Measurements from ENCODE around the gene FCAMR. TPM values are rescaled to one million over a fixed set of nuclear protein-coding genes. Genes with fewer than 3 reads are reported as not detected.
A peak's percentile ranks its signal among the peaks of the same experiment; 100 is the strongest.

Gene FCAMR
- total RNA-seq (not detected), polyA plus RNA-seq (not detected), total RNA-seq (0 reads per million in 6 experiments)

- H3K27me3 Mint-ChIP-seq: peaks cover 0 to 8% (median 4%) of the 10 kb centered on the region in 5 donors
- peak within 1 kb of the TSS in 3 of 10 donors; percentile 3 to 66 (median 51) for H3K27ac Mint-ChIP-seq
- POLR2A ChIA-PET: no interaction called here
Observed at GRCh38 chr1:206970446-206970845, at the start of gene FCAMR. TSS of gene FCAMR (minus strand) at chr1:206970460. CDS start at chr1:206970125, 335 bp downstream.

DNA sequence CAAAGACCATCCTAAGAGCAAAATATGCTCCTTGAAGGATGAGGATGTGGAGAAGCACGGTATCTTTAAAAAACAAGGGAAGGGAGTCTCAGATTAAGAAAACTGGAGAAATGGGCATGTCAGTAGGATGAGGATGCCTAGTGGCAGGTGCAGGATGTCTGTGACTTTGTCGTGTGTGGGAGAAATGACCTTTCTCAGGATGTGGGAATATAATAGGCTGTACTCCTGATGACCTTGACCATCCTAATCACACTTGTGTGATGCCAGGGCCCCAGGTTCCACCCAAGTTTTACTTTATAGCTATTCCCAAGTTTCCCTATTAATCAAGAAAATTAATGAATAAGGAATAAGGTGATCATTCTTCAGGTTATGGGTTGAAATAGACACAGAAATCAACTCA, 49.4 kb upstream of the FCAMR start:
- H3K4me1 Mint-ChIP-seq: peaks cover 0 to 3% (median 0%) of the 10 kb centered on the region in 4 donors
- DNase-seq: no peak
- no peaks in the 10 kb centered on the region for H3K36me3 Mint-ChIP-seq
- POLR2A ChIA-PET: no interaction called here
- ATAC-seq: no peak
- H3K27ac Mint-ChIP-seq: no peak overlapping the region
- no peak overlapping the region for H3K4me3 Mint-ChIP-seq
- no peaks in the 10 kb centered on the region for H3K9me3 Mint-ChIP-seq
- peaks cover 6 to 19% (median 9%) of the 10 kb centered on the region in 5 donors for H3K27me3 Mint-ChIP-seq

More at GRCh38 chr1:206970446-206970845, at the start of gene FCAMR:
- peaks cover 11 to 21% (median 17%) of the 10 kb centered on the region in 4 donors for H3K4me1 Mint-ChIP-seq
- H3K36me3 Mint-ChIP-seq: no peaks in the 10 kb centered on the region
- no peak within 1 kb of the TSS for H3K4me3 Mint-ChIP-seq
- no peak for DNase-seq
- no peak for ATAC-seq
- H3K9me3 Mint-ChIP-seq: no peaks in the 10 kb centered on the region

DNA sequence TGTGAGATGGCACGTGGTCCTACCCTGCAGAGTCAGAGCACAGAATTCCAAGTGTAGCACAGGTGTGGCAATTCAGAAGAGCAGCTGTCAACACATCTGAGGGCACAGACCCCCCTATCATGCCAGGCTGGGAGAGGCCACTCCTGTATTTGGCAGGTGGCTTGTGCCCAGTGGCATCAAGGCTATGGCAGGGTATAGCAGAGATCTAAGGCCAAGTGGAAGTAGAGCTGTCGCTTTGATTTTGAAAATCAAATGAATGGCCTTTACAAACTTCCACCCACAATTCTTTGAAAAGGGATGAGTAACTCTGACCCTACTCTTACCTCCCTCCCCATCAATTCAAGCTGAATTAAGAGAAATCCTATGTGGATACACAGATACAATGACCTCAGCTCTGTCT, 48.9 kb upstream of the FCAMR start:
- ATAC-seq (no peak), DNase-seq (no peak)
- no peaks in the 10 kb centered on the region for H3K9me3 Mint-ChIP-seq
- no peaks in the 10 kb centered on the region for H3K36me3 Mint-ChIP-seq
- H3K4me3 Mint-ChIP-seq: no peak overlapping the region
- H3K27me3 Mint-ChIP-seq: peaks cover 4 to 16% (median 11%) of the 10 kb centered on the region in 5 donors
- no peak overlapping the region for H3K27ac Mint-ChIP-seq
- peaks cover 0 to 3% (median 0%) of the 10 kb centered on the region in 4 donors for H3K4me1 Mint-ChIP-seq
- POLR2A ChIA-PET: no interaction called here

- Mint-ChIP-seq H3K27me3 (peaks cover 4 to 16% (median 10%) of the 10 kb centered on the region in 5 donors), H3K4me3 (no peak overlapping the region), H3K9me3 (no peaks in the 10 kb centered on the region), H3K36me3 (no peaks in the 10 kb centered on the region), H3K27ac (no peak overlapping the region), H3K4me1 (peaks cover 0 to 3% (median 0%) of the 10 kb centered on the region in 4 donors)
- DNase-seq: no peak
- POLR2A ChIA-PET: no interaction called here
- no peak for ATAC-seq
Observed at GRCh38 chr1:207018707-207019106, 48.4 kb upstream of the FCAMR start.

DNA sequence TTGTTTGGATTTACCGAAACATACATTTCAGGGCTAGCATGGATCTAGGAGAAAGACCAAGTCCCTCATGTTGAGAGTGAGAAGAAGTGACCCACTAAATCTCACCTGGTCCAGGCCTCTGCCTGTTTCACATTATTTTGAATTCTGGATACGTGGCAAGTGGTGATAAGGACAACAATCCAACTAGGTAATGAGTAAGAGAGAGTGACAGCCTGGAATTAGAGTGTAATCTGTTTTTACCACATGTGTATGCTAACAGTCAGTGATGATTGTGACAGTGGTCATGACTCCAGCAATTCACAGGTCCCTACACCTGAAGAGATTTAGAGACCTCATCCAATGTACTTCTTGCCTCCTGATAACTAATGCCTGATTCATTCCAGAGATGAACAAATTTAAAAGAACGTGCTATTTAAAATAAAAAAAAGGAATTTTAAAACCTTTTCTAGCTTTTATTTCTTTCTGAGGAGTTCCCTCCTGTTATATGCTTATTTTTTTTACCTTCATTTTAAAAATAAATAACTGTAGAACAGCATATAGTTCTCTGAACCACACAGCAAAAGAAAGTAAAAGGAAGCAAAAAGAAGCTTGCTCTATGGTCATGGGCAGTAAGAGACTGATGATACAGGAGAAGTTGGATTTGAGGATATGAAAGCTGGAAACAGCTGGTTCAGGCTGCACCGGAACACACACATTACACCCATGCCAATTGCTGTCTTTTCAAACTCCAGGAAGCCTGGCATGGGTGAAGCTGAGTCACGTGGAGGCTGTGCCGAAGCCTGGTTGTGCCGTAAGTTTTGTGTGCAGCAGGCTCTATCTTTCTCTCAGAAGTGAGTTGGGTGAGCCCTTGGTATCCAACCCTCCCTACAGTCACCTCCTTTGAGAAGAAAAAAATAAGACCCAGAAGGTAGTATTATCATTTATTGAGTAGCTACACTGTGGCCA, 47.6 kb upstream of the FCAMR start:
- DNase-seq (no peak), ATAC-seq (no peak)
- Mint-ChIP-seq H3K27ac (no peak overlapping the region), H3K4me3 (no peak overlapping the region), H3K27me3 (peaks cover 4 to 22% (median 13%) of the 10 kb centered on the region in 5 donors), H3K36me3 (no peaks in the 10 kb centered on the region), H3K4me1 (peaks cover 0 to 3% (median 0%) of the 10 kb centered on the region in 4 donors), H3K9me3 (no peaks in the 10 kb centered on the region)
- POLR2A ChIA-PET: no interaction called here

DNA sequence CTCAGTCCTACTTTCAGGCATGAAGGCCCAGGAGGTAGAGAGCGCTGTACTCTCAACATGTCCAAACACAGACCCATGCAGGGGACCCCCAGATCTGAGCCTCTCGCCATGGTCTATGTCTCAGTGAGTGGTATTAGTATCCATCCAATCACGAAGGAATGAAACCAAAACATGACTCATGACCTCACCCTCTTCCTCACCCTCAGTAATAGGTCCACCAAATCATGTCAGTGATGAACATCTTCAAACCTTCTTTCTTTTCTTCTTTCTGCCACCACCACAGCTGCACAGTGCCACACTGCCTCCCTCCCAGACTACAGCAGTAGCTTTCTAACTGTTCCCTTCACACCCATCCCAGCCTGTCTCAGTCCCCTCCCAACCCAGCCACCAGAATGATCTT, 45.5 kb upstream of the FCAMR start:
- no peak for ATAC-seq
- no peak overlapping the region for H3K27ac Mint-ChIP-seq
- no peak overlapping the region for H3K4me3 Mint-ChIP-seq
- H3K4me1 Mint-ChIP-seq: peaks cover 0 to under 1% (median 0%) of the 10 kb centered on the region in 4 donors
- POLR2A ChIA-PET: no interaction called here
- no peaks in the 10 kb centered on the region for H3K9me3 Mint-ChIP-seq
- peaks cover 4 to 31% (median 16%) of the 10 kb centered on the region in 5 donors for H3K27me3 Mint-ChIP-seq
- no peaks in the 10 kb centered on the region for H3K36me3 Mint-ChIP-seq
- no peak for DNase-seq

- no peaks in the 10 kb centered on the region for H3K36me3 Mint-ChIP-seq
- H3K9me3 Mint-ChIP-seq: no peaks in the 10 kb centered on the region
- peaks cover 4 to 30% (median 15%) of the 10 kb centered on the region in 5 donors for H3K27me3 Mint-ChIP-seq
- H3K4me3 Mint-ChIP-seq: no peak overlapping the region
- POLR2A ChIA-PET: no interaction called here
- H3K27ac Mint-ChIP-seq: no peak overlapping the region
- DNase-seq (no peak), ATAC-seq (no peak)
- no peaks in the 10 kb centered on the region for H3K4me1 Mint-ChIP-seq
Observed at GRCh38 chr1:207014728-207015127, 44.5 kb upstream of the FCAMR start.

DNA sequence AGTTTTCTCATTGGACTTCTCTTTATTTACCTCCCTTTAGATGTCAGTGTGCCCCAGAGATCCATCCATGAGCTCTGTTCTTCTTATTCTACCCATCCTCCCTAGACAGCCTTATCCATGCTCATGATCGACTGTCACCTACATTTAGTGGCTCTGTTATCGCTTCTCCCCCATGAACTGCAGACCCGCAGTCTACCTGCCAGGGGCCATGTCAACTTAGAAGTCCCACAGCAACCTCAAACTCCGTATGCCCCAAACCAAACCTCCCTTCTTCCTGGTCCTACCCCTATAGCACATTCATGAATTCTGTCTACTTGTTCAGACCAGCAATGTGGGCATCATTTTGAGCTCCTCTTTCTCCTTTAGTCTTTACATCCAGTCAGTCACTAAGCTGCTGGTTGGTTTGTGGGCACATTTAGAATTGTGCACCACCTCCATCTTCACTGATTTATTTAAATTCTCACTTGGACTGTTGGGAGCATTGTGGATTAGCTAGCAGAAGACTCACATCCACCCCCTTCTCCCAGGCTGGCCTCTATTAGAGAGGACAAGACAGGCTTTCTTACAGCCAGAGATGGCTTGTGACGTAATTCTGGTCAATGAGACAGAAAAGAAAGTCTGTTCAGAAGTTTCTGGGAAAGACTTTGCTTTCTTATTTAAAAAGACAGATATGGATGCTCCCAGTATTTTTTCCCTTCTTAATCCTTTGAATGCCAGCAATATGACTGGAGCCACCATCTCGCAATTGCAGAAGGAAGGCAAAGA, 43.2 kb upstream of the FCAMR start:
- H3K4me3 Mint-ChIP-seq: no peak overlapping the region

DNA sequence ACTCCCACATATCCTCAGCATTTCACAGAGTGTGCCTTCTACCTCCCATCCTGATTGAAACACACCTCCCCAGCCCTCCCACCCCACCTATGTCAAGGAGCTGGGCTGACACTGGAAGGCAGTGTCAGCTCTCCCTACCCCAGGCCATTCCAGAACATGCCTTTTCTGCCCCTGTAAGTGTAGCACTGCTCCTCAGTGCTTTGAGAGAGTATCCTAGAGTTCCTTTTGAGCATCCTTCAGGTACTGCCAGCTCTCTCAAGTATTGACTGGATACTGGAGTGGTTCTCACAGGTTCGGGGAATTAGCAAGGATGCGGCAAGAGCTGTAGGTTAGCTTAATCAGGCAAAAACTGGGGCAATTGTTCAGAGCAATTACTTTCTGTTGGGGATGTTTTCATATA, 40.5 kb upstream of the FCAMR start:
- ATAC-seq (no peak), DNase-seq (no peak)
- H3K36me3 Mint-ChIP-seq: no peaks in the 10 kb centered on the region
- POLR2A ChIA-PET: interaction anchor here (0.6 kb wide), 1 partner anchor 239 kb away, joined by 3 read pairs; no protein-coding TSS in a partner anchor
- H3K4me1 Mint-ChIP-seq: no peaks in the 10 kb centered on the region
- peaks cover 6 to 28% (median 14%) of the 10 kb centered on the region in 5 donors for H3K27me3 Mint-ChIP-seq
- H3K4me3 Mint-ChIP-seq: no peak overlapping the region
- H3K9me3 Mint-ChIP-seq: no peaks in the 10 kb centered on the region
- no peak overlapping the region for H3K27ac Mint-ChIP-seq

More for the DNA sequence above, 43.2 kb upstream of the FCAMR start:
- Mint-ChIP-seq H3K9me3 (no peaks in the 10 kb centered on the region), H3K27ac (peak overlapping the region in 1 of 10 donors; percentile 32), H3K27me3 (peaks cover 4 to 28% (median 15%) of the 10 kb centered on the region in 5 donors), H3K36me3 (no peaks in the 10 kb centered on the region), H3K4me1 (no peaks in the 10 kb centered on the region)
- ATAC-seq (no peak), DNase-seq (no peak)
- POLR2A ChIA-PET: no interaction called here

- H3K9me3 Mint-ChIP-seq: no peaks in the 10 kb centered on the region
- no peak overlapping the region for H3K27ac Mint-ChIP-seq
- no peak overlapping the region for H3K4me3 Mint-ChIP-seq
- H3K36me3 Mint-ChIP-seq: no peaks in the 10 kb centered on the region
- no peak for DNase-seq
- H3K27me3 Mint-ChIP-seq: peaks cover 4 to 29% (median 14%) of the 10 kb centered on the region in 5 donors
- POLR2A ChIA-PET: no interaction called here
- H3K4me1 Mint-ChIP-seq: peaks cover 0 to 3% (median 2%) of the 10 kb centered on the region in 4 donors
- ATAC-seq: no peak
Observed at GRCh38 chr1:207009945-207010344, 39.7 kb upstream of the FCAMR start.

DNA sequence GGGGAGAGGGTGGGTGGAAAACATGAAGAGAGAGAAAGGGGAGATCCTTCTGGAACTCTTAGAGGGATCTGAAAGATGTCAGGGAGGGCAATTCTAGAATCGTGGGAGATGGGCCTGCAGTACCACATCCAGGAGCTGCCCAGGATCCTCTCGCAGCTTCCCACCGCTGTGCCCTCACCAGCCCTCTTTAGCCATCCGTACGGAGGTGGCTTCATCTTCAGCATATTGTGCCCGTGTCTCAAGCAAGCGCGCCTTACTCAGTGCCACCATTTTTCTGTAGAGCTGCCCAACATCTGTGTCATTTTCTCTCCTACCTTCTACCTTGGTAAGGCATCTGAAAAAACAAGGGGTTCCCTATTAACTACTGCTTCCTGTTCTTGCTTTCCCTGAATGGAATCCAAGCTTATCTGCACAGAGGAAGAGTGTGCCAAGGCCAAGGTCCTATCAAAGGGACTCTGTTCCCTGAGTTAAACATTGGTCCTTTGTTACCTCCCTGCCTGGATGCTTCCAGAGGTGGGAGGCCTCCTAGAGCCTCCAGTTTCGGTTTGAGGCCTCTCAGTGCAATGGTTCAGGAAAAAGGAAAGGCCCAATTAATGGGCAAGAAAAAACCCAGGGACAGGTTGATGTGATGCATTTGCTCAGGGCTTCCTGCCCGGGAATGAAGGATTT, 39.1 kb upstream of the FCAMR start:
- no peak overlapping the region for H3K4me3 Mint-ChIP-seq
- peaks cover 4 to 25% (median 14%) of the 10 kb centered on the region in 5 donors for H3K27me3 Mint-ChIP-seq
- no peaks in the 10 kb centered on the region for H3K36me3 Mint-ChIP-seq
- no peak for DNase-seq
- H3K27ac Mint-ChIP-seq: no peak overlapping the region
- POLR2A ChIA-PET: no interaction called here
- no peak for ATAC-seq
- no peaks in the 10 kb centered on the region for H3K9me3 Mint-ChIP-seq
- peaks cover 0 to 7% (median 4%) of the 10 kb centered on the region in 4 donors for H3K4me1 Mint-ChIP-seq

DNA sequence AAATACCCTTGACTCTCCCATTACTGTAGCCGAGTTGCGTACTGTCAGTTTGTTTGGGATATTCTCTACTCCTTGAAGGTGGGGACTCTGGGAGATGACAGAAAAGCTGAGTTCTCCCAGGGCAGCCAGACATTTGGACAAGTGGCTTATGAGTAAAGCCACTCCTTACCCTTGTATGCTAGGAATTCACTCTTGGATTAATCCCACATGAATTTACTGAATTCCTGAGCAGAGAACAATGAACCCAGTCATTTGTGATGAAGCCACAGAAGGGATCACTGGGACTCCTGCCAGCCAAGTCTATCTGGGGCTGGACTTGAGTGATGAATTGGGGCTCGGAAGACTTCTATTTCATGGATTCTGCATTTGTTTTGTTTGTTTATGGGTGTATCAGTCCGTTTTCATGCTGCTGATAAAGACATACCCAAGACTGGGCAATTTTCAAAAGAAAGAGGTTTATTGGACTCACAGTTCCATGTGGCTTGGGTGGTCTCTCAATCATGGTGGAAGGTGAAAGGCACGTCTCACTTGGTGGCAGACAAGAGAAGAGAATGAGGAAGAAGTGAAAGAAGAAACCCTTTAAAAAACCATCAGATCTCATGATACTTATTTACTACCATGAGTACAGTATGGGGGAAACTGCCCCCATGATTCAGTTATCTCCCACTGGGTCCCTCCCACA, 37.2 kb upstream of the FCAMR start:
- POLR2A ChIA-PET: no interaction called here
- Mint-ChIP-seq H3K27ac (no peak overlapping the region), H3K4me3 (no peak overlapping the region), H3K36me3 (no peaks in the 10 kb centered on the region), H3K27me3 (peaks cover 4 to 17% (median 6%) of the 10 kb centered on the region in 5 donors), H3K4me1 (peaks cover 0 to 7% (median 4%) of the 10 kb centered on the region in 4 donors), H3K9me3 (no peaks in the 10 kb centered on the region)
- no peak for ATAC-seq
- no peak for DNase-seq

Measured in naive thymus-derived CD8-positive, alpha-beta T cell (primary cell).